IMR-90 (cell line): Measurements from ENCODE around the gene GPA33. TPM values are rescaled to one million over a fixed set of nuclear protein-coding genes. Genes with fewer than 3 reads are reported as not detected.

Experiments used
- ATAC-seq: fragments of 200-7000 bp; cut with Tn5 transposase; 2 replicates; pipeline ENCODE4 v1.9.1; 2020; ENCODE audit warnings: low read depth, mild to moderate bottlenecking, moderate library complexity
- BruUV-seq: library from RNA; stranded (reverse); fragments of 400-500 nt; replicated peaks from 2 replicates; lab custom pipeline; 2021; lab: Mats Ljungman, UMichigan
- CTCF ChIA-PET: fragments of 300-600 bp; formaldehyde crosslinking; extraction: SDS; loops from one replicate; lab custom pipeline; 2021; ENCODE audit warnings: antibody characterized with exemption; lab: Yijun Ruan, JAX
- POLR2A ChIA-PET: fragments of 300-600 bp; sonication (Branson Sonifier 250); formaldehyde crosslinking; loops from one replicate; lab custom pipeline; 2022; ENCODE audit warnings: antibody characterized with exemption; ENCODE audit not compliant: unreplicated experiment; lab: Charles Lee
- DNase-seq: peaks from one replicate; pipeline ENCODE4 v3.0.0; 2013
- H2AFZ ChIP-seq: replicated peaks from 2 replicates; pipeline ENCODE3; 2013; ENCODE audit warnings: low read length, mild to moderate bottlenecking; ENCODE audit not compliant: poor library complexity
- H2AK5ac ChIP-seq: 2 replicates; pipeline ENCODE4 v1.6.1; 2013; ENCODE audit warnings: low read depth, low read length, inconsistent platforms
- H2AK9ac ChIP-seq: replicated peaks from 2 replicates; pipeline ENCODE3; 2013; ENCODE audit warnings: mild to moderate bottlenecking, low read depth, low read length, moderate library complexity; ENCODE audit not compliant: poor library complexity
- H2BK120ac ChIP-seq: 2 replicates; pipeline ENCODE4 v1.6.1; 2013; ENCODE audit warnings: low read depth, low read length, inconsistent platforms
- H2BK15ac ChIP-seq: 3 replicates; pipeline ENCODE4 v1.6.1; 2013; ENCODE audit warnings: low read depth, low read length, inconsistent platforms
- H2BK20ac ChIP-seq: 2 replicates; pipeline ENCODE4 v1.6.1; 2013; ENCODE audit warnings: low read depth, mild to moderate bottlenecking, inconsistent platforms, low read length, moderate library complexity
- H2BK5ac ChIP-seq: 2 replicates; pipeline ENCODE4 v1.6.1; 2013; ENCODE audit warnings: mild to moderate bottlenecking, low read depth, low read length, inconsistent platforms; ENCODE audit not compliant: poor library complexity, severe bottlenecking
- H3K14ac ChIP-seq: replicated peaks from 2 replicates; pipeline ENCODE4 v1.6.1; 2013; ENCODE audit warnings: low read depth, low read length, inconsistent platforms
- H3K18ac ChIP-seq: 2 replicates; pipeline ENCODE4 v1.6.1; 2013; ENCODE audit warnings: low read depth, low read length, control low read depth
- H3K23ac ChIP-seq: 2 replicates; pipeline ENCODE4 v1.6.1; 2013; ENCODE audit warnings: low read depth, low read length, inconsistent platforms
- H3K27ac ChIP-seq: 2 replicates; pipeline ENCODE4 v1.5.1; 2013; ENCODE audit warnings: mild to moderate bottlenecking, control low read depth, low read length; ENCODE audit not compliant: insufficient read depth
- H3K27me3 ChIP-seq: 2 replicates; pipeline ENCODE4 v1.6.1; 2013; ENCODE audit warnings: low read length; ENCODE audit not compliant: control insufficient read depth, insufficient read depth
- H3K36me3 ChIP-seq: 2 replicates; pipeline ENCODE4 v1.6.1; 2013; ENCODE audit warnings: low read length, mixed read lengths; ENCODE audit not compliant: control insufficient read depth, insufficient read depth
- H3K4ac ChIP-seq: 2 replicates; pipeline ENCODE4 v1.6.1; 2013; ENCODE audit warnings: low read depth, low read length, inconsistent platforms
- H3K4me1 ChIP-seq: 2 replicates; pipeline ENCODE4 v1.6.1; 2013; ENCODE audit warnings: low read length, mixed read lengths; ENCODE audit not compliant: control insufficient read depth, insufficient read depth
- H3K4me2 ChIP-seq: 2 replicates; pipeline ENCODE4 v1.6.1; 2013; ENCODE audit warnings: low read depth, mild to moderate bottlenecking, control low read depth, low read length, moderate library complexity
- H3K4me3 ChIP-seq: 2 replicates; pipeline ENCODE4 v1.5.1; 2013; ENCODE audit warnings: low read depth, mild to moderate bottlenecking, control low read depth, low read length, moderate library complexity; ENCODE audit not compliant: insufficient read depth
- H3K56ac ChIP-seq: 2 replicates; pipeline ENCODE4 v1.6.1; 2013; ENCODE audit warnings: low read length, inconsistent platforms; ENCODE audit not compliant: insufficient read depth; ENCODE audit errors: extremely low read depth
- H3K79me1 ChIP-seq, 2 experiments: 2 replicates each; pipeline ENCODE4 v1.6.1; 2013; ENCODE audit warnings: low read length in 2 of 2, inconsistent platforms in 1 of 2, low read depth in 1 of 2
- H3K9ac ChIP-seq: 2 replicates; pipeline ENCODE4 v1.6.1; 2013; ENCODE audit warnings: low read depth, low read length, control low read depth
- H3K9me1 ChIP-seq: 2 replicates; pipeline ENCODE4 v1.6.1; 2013; ENCODE audit warnings: low read length, inconsistent platforms; ENCODE audit not compliant: insufficient read depth
- H3K9me3 ChIP-seq: 2 replicates; pipeline ENCODE4 v1.6.1; 2013; ENCODE audit warnings: low read length; ENCODE audit not compliant: control insufficient read depth, insufficient read depth
- H4K20me1 ChIP-seq: 2 replicates; pipeline ENCODE4 v1.6.1; 2013; ENCODE audit warnings: low read length, inconsistent platforms; ENCODE audit not compliant: insufficient read depth
- H4K5ac ChIP-seq: 2 replicates; pipeline ENCODE4 v1.6.1; 2013; ENCODE audit warnings: mild to moderate bottlenecking, low read depth, low read length, control low read depth
- H4K8ac ChIP-seq, 2 experiments: 2 replicates each; pipeline ENCODE4 v1.6.1; 2013; ENCODE audit warnings: low read depth in 2 of 2, low read length in 2 of 2, control low read depth in 1 of 2, inconsistent platforms in 1 of 2
- H4K91ac ChIP-seq: 2 replicates; pipeline ENCODE4 v1.6.1; 2013; ENCODE audit warnings: low read depth, low read length, inconsistent platforms; ENCODE audit not compliant: insufficient read depth
- BHLHE40 ChIP-seq: fragments of 150-350 bp; IDR thresholded peaks from 2 replicates; pipeline ENCODE4 v1.6.1; 2016; ENCODE audit warnings: mild to moderate bottlenecking, low read depth, low read length
- MAFK ChIP-seq: IDR thresholded peaks from 2 replicates; pipeline ENCODE4 v1.6.1; 2012; ENCODE audit warnings: low read depth, low read length, improper control_type of control experiment
- POLR2A ChIP-seq: IDR thresholded peaks from 2 replicates; pipeline ENCODE4 v1.6.1; 2012; ENCODE audit warnings: mild to moderate bottlenecking, low read depth, low read length
- WGBS, 2 experiments: methylation state at CpG; one replicate each; pipeline versions ENCODE4 v1.1.5 to v1.1.7; 2013; ENCODE audit warnings: missing lambda C conversion rate in 2 of 2; ENCODE audit not compliant: insufficient read length in 1 of 2; ENCODE audit errors: extremely low coverage in 2 of 2; 5-methylcytosine and 5-hydroxymethylcytosine counted together
- dilution Hi-C: fragments of 300-500 bp; cut with HindIII; formaldehyde crosslinking; loops from one replicate; pipeline ENCODE4 v1.14.3; 2018; ENCODE audit warnings: low sequenced_read_pairs; ENCODE audit not compliant: unreplicated experiment
- in situ Hi-C: fragments of 300-500 bp; cut with MboI; formaldehyde crosslinking; loops from 3 replicates; pipeline ENCODE4 v1.14.3; 2019; ENCODE audit warnings: low sequenced_read_pairs, inconsistent platforms, mixed read lengths
- intact Hi-C: fragments of 100-400 bp; cut with micrococcal nuclease; formaldehyde crosslinking; loops from 2 replicates; pipeline ENCODE4 v1.10.0; 2022
- polyA plus RNA-seq, 3 experiments: library from polyadenylated mRNA; depleted of rRNA; stranded (reverse); fragments of >200 nt; gene quantifications; 2 replicates each; pipeline ENCODE4 v1.2.3, GENCODE V29; 2012; ENCODE audit warnings: low replicate concordance in 1 of 3
- total RNA-seq: library from RNA; depleted of rRNA; stranded (reverse); fragments of >200 nt; gene quantifications from 2 replicates; pipeline ENCODE4 v1.2.3, GENCODE V29; 2012

GPA33 gene
- total and polyA plus RNA-seq, 2 of the 4 experiments (the other 2 are of a cell fraction), result not detected

DNA sequence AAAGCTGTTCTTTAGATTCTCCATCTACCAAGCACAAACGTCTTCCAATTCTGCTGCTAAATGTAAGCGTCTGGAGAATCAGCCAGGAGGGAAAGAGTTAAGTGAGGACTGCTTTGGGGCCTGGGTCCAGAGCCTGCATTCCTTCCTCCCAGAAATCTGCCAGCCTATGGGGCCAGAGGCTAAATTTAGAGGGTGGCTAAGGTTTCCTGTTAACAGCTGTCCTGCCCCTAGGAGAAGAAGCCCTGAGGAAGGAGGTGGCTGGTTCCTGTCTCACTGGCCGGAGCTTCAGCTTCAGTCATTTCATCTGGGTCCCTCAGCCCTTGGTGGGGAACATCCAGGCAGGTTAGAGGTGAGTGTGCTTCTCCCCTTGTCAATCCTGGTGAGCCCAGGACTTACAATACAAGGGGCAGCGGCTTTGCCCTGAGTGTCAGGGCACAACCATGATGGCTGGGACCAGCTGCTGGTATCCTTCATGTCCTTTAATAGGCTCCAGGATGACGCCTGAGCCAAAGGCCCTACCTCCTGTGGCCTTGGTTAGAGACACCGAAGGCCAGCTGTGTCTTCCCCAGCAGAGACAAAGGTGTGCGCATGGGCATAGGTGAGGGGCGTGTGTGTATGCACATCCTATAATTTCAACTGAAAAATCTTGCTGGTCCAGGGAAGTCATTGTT is 3.8 kb upstream of the GPA33 start, which contains the start of gene STYXL2:
Gene STYXL2, plus strand, starts transcription at position 230 of the 671 bp plus-strand sequence. CDS start 775 bp downstream, outside the sequence.
- no peaks in the 10 kb centered on the region for H3K9me1 ChIP-seq
- no peak within 1 kb of the TSS for H2AFZ ChIP-seq
- H3K4me1 ChIP-seq, result no peaks in the 10 kb centered on the region
- dilution Hi-C loops (no loop called here), in situ Hi-C loops (no loop called here), intact Hi-C loops (no loop called here)
- no peak within 1 kb of the TSS for H3K4ac ChIP-seq
- no peak within 1 kb of the TSS for H2AK5ac ChIP-seq
- ChIA-PET CTCF (no interaction called here), POLR2A (no interaction called here)
- no peak within 1 kb of the TSS for H3K4me3 ChIP-seq
- no peak for ATAC-seq
- H3K4me2 ChIP-seq, result no peak within 1 kb of the TSS
- H3K79me1 ChIP-seq, result no peaks in the 10 kb centered on the region
- H3K9ac ChIP-seq, result no peak within 1 kb of the TSS
- H3K9me3 ChIP-seq, result no peaks in the 10 kb centered on the region
- H3K14ac ChIP-seq, result no peak within 1 kb of the TSS
- no peak for DNase-seq
- no peaks in the 10 kb centered on the region for H3K27me3 ChIP-seq
- H2BK120ac ChIP-seq, result no peak within 1 kb of the TSS
- no peak within 1 kb of the TSS for H3K18ac ChIP-seq
- BruUV-seq, result no TSS peak
- H3K36me3 ChIP-seq, result no peaks in the 10 kb centered on the region
- no peak within 1 kb of the TSS for H2AK9ac ChIP-seq
- H3K27ac ChIP-seq, result no peak within 1 kb of the TSS
- no peak within 1 kb of the TSS for H2BK5ac ChIP-seq
- no peak within 1 kb of the TSS for H2BK15ac ChIP-seq
- no peak within 1 kb of the TSS for H3K56ac ChIP-seq
- no peak within 1 kb of the TSS for H4K91ac ChIP-seq
- TF ChIP-seq POLR2A, result no peak
- no peak for TF ChIP-seq MAFK
- no peak for TF ChIP-seq BHLHE40
- H4K8ac ChIP-seq, result no peak within 1 kb of the TSS
- 53% methylated on average over 2 of the region's 8 CpGs; no CpG with 5 or more reads in 1 of the 2 experiments for WGBS, 2 experiments
- no peak within 1 kb of the TSS for H2BK20ac ChIP-seq
- no peak within 1 kb of the TSS for H4K5ac ChIP-seq
- H3K23ac ChIP-seq, result no peak within 1 kb of the TSS
- H4K20me1 ChIP-seq, result no peaks in the 10 kb centered on the region
